GM23248 (cell line): ENCODE data around the gene C14orf93. TPM values are rescaled to one million over a fixed set of nuclear protein-coding genes. Genes with fewer than 3 reads are reported as not detected.
"Not testable (repeated sequence)": the region's sequence is repeated elsewhere in the genome, so short reads cannot be mapped to it uniquely, and the experiment has no call there.

Source experiments
- DNase-seq: peaks from one replicate; pipeline ENCODE4 v3.0.0-alpha.2; 2015
- H2AFZ ChIP-seq: fragments of 200-600 bp; sonication (generic); 2 replicates; pipeline ENCODE4 v1.6.1; 2016; ENCODE audit warnings: antibody characterized with exemption
- H3F3A ChIP-seq: fragments of 200-600 bp; sonication (generic); 2 replicates; pipeline ENCODE4 v1.6.1; 2016; ENCODE audit warnings: mild to moderate bottlenecking, antibody characterized with exemption, mixed run types; ENCODE audit not compliant: insufficient read depth
- H3K27ac ChIP-seq: fragments of 200-600 bp; sonication (generic); 2 replicates; pipeline ENCODE4 v1.5.1; 2016; ENCODE audit warnings: mild to moderate bottlenecking
- H3K27me3 ChIP-seq: fragments of 200-600 bp; sonication (generic); replicated peaks from 2 replicates; pipeline ENCODE4 v1.6.1; 2016; ENCODE audit warnings: mild to moderate bottlenecking; ENCODE audit not compliant: insufficient read depth
- H3K36me3 ChIP-seq: fragments of 200-600 bp; sonication (generic); 2 replicates; pipeline ENCODE4 v1.6.1; 2016; ENCODE audit warnings: low read depth, mild to moderate bottlenecking
- H3K4me1 ChIP-seq: fragments of 200-600 bp; sonication (generic); 2 replicates; pipeline ENCODE4 v1.6.1; 2016; ENCODE audit warnings: mild to moderate bottlenecking; ENCODE audit not compliant: insufficient read depth
- H3K4me2 ChIP-seq: fragments of 200-600 bp; sonication (generic); one replicate; pipeline ENCODE4 v1.6.1; 2016; ENCODE audit warnings: mild to moderate bottlenecking; ENCODE audit not compliant: unreplicated experiment
- H3K4me3 ChIP-seq: fragments of 200-600 bp; sonication (generic); 2 replicates; pipeline ENCODE4 v1.5.1; 2016; ENCODE audit warnings: mild to moderate bottlenecking
- H3K79me2 ChIP-seq: fragments of 200-600 bp; sonication (generic); 2 replicates; pipeline ENCODE4 v1.6.1; 2016; ENCODE audit warnings: mild to moderate bottlenecking; ENCODE audit not compliant: insufficient read depth
- H3K9ac ChIP-seq: fragments of 200-600 bp; sonication (generic); 2 replicates; pipeline ENCODE4 v1.6.1; 2016; ENCODE audit warnings: mild to moderate bottlenecking
- H3K9me2 ChIP-seq: fragments of 200-600 bp; sonication (generic); 2 replicates; pipeline ENCODE4 v1.6.1; 2016; ENCODE audit warnings: mixed run types, mild to moderate bottlenecking, moderate library complexity; ENCODE audit not compliant: insufficient read depth
- H3K9me3 ChIP-seq: fragments of 200-600 bp; sonication (generic); one replicate; pipeline ENCODE4 v1.6.1; 2017; ENCODE audit warnings: low read depth
- H4K20me1 ChIP-seq: fragments of 200-600 bp; sonication (generic); 2 replicates; pipeline ENCODE4 v1.6.0; 2016; ENCODE audit not compliant: insufficient read depth
- EZH2 ChIP-seq: fragments of 200-600 bp; sonication (generic); IDR thresholded peaks from 2 replicates; pipeline ENCODE4 v1.6.1; 2018; ENCODE audit warnings: antibody characterized with exemption, mild to moderate bottlenecking; ENCODE audit not compliant: insufficient read depth, poor library complexity, severe bottlenecking
- EZH2phosphoT487 ChIP-seq: fragments of 200-600 bp; sonication (generic); IDR thresholded peaks from 2 replicates; pipeline ENCODE4 v1.6.1; 2018; ENCODE audit warnings: antibody characterized with exemption, moderate library complexity, mild to moderate bottlenecking, low read depth; ENCODE audit not compliant: insufficient read depth
- WGBS, 2 experiments: methylation state at CpG; one replicate each; pipeline ENCODE4 v1.1.6; 2015 to 2017; ENCODE audit warnings: low lambda C conversion rate in 2 of 2, low coverage in 1 of 2; ENCODE audit errors: missing lambda C conversion rate in 2 of 2; 5-methylcytosine and 5-hydroxymethylcytosine counted together
- in situ Hi-C: fragments of 300-500 bp; cut with MboI; formaldehyde crosslinking; loops from 2 replicates; pipeline ENCODE4 v1.15.0; 2020
- polyA plus RNA-seq: library from polyadenylated mRNA; unstranded; fragments of >200 nt; fragmentation: Nextera tagmentation; extraction: Ambion mirVana; gene quantifications from 2 replicates; pipeline ENCODE4 v1.2.1, GENCODE V29; 2016
- total RNA-seq: library from RNA; depleted of rRNA; stranded (reverse); fragments of >200 nt; shearing (Covaris generic); gene quantifications from 2 replicates; pipeline ENCODE4 v1.2.3, GENCODE V29; 2014

Gene C14orf93
- total and polyA plus RNA-seq, 2 experiments from 2014 or later = 3.4 to 7.1 TPM

DNA sequence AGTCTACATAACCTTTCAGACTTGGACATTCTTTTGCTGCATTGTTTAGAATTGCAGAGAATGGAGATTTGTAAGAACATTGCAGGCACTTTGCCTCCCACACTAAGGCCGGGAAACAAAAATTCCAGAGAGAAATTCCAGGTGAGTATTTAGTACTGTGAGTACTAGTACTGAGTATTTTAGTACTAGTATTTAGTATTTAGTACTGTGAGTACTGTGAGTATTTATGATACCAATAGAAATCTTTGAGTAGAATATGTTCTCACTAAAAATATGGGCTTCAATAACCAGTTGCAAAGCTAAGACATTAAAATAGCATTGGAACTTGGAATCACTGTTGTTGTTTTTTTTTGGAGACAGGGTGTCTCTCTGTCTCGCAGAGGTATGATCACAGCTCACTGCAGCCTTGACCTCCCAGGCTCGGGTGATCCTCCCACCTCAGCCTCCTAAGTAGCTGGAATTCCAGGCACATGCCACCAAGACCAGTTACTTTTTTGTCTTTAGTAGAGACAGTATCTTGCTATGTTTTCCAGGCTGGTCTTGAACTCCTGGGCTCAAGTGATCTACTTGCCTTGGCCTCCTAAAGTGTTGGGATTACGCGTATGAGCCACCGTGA is 47.8 kb downstream of the C14orf93 start:
- Histone ChIP-seq H4K20me1 (no peaks in the 10 kb centered on the region), H3K9me2 (no peaks in the 10 kb centered on the region), H3K9ac (no peak overlapping the region), H3K4me2 (no peak overlapping the region), H3K9me3 (no peaks in the 10 kb centered on the region), H2AFZ (no peak overlapping the region), H3K79me2 (no peaks in the 10 kb centered on the region), H3F3A (peaks cover 18% of the 10 kb centered on the region), H3K36me3 (no peaks in the 10 kb centered on the region), H3K4me3 (no peak overlapping the region), H3K4me1 (no peaks in the 10 kb centered on the region), H3K27ac (no peak overlapping the region), H3K27me3 (no peaks in the 10 kb centered on the region)
- 85 to 86% methylated on average over 6 of the region's 6 CpGs for WGBS, 2 experiments
- in situ Hi-C loops = no loop called here
- TF ChIP-seq EZH2 = no peak
- TF ChIP-seq EZH2phosphoT487 = no peak
- DNase-seq = no peak

DNA sequence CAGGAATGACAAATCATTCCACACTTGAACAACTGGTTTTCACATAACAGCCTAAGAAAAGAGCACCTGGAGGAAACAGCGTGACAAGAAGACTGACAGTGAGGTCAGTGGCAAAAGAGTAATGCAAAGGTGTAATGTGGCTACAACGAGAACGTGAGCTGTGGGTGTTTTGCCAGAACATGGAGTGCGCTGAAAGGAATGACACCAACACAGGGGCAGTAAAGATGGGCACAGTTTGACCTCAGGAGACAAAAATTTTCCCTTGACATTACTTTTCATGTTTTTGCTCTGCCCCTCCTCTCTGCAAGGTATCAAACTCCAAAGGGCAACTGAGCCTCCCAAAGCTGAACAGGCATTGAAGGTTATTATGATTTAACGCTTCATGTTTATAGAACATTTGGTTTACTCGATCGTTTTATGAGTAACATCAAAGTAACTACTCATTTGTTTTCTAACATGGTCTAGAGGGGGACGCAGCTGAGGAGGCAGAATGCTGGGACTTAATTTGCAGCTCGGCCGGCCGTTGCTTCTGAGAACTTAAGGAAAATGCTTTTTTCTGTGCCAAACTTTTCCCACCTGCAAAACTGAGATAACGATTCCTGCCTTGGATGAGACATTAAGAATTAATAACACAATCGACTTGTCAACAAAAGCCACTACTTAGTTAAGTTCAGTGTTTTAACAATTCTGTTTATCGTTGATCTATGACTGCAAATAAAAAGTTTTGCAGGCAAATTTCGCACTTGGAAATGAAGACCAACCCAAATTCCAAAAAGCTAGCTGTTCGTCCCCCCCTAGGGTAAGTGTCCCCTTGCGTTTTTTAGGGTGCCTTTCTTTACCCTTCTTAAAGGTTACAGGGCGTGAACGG is 54.0 kb downstream of the C14orf93 start:
- Histone ChIP-seq H2AFZ (peak overlapping the region; percentile 98), H3K4me3 (peak overlapping the region; percentile 90), H3F3A (peaks cover 20% of the 10 kb centered on the region; the same call in 1 of the 2 replicates), H3K9me3 (no peaks in the 10 kb centered on the region), H3K4me2 (peak overlapping the region; percentile 94), H3K9ac (peak overlapping the region; percentile 86), H3K9me2 (no peaks in the 10 kb centered on the region), H3K27ac (peak overlapping the region; percentile 80), H3K4me1 (peaks cover 10% of the 10 kb centered on the region; the same call in 1 of the 2 replicates), H3K36me3 (no peaks in the 10 kb centered on the region), H3K27me3 (no peaks in the 10 kb centered on the region), H4K20me1 (no peaks in the 10 kb centered on the region), H3K79me2 (0 out of 2 replicates have a peak, but pooled peaks cover 8% of the 10 kb centered on the region)
- WGBS, 2 experiments = 24% methylated on average over 19 of the region's 19 CpGs
- no peak for TF ChIP-seq EZH2phosphoT487
- in situ Hi-C loops = no loop called here
- peak; percentile 33 for DNase-seq

DNA sequence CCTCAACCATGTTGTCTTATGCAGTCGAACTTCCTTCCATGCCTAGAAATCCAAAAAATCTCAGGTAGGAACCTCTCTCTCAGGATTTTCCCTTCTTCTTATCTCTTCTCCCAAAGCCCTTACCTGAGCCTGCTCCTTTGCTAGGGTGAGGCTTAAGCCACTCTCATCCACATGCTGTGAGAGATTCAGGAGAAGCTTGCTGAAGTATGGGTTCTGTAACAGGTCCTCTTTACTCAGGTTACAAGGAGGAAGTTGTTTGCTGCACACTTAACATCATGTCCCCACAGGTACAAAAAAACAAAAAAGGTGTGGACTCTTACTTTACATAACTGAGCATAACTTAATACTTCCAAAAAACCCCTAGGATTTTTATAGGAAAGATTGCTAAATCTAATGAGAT is 57.5 kb downstream of the C14orf93 start:
- no peaks in the 10 kb centered on the region for H3K9me2 ChIP-seq
- H3K9me3 ChIP-seq = no peaks in the 10 kb centered on the region
- no peak overlapping the region for H3K27ac ChIP-seq
- no peaks in the 10 kb centered on the region for H3K27me3 ChIP-seq
- 0 out of 2 replicates have a peak, but pooled peaks cover 8% of the 10 kb centered on the region for H3K79me2 ChIP-seq
- peaks cover 10% of the 10 kb centered on the region; the same call in 1 of the 2 replicates for H3K4me1 ChIP-seq
- peaks cover 15% of the 10 kb centered on the region; the same call in 1 of the 2 replicates for H3F3A ChIP-seq
- no peak overlapping the region for H2AFZ ChIP-seq
- 68 to 81% methylated on average over 1 of the region's 1 CpG for WGBS, 2 experiments
- H3K4me3 ChIP-seq = no peak overlapping the region
- no peak overlapping the region for H3K4me2 ChIP-seq
- TF ChIP-seq EZH2phosphoT487 = no peak
- H4K20me1 ChIP-seq = no peaks in the 10 kb centered on the region
- H3K36me3 ChIP-seq = no peaks in the 10 kb centered on the region
- in situ Hi-C loops = no loop called here
- no peak overlapping the region for H3K9ac ChIP-seq
- DNase-seq = no peak

DNA sequence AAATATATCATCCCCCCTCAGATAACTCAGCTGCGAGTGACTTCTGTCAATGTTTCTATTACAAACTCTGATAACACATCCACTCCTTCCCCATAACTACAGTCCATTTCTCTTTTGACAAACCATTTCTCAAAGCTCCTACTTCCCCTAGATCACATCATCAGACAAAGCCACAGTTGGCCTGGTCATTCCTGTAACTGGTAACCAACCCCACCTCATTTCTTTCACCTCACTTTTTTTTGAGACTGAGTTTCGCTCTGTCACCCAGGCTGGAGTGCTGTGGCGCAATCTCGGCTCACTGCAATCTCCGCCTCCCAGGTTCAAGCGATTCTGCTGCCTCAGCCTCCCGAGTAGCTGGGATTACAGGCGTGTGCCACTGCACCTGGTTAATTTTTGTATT is 58.1 kb downstream of the C14orf93 start:
- not testable (repeated sequence) for H2AFZ ChIP-seq

More for the DNA sequence above, 58.1 kb downstream of the C14orf93 start:
- H3K27me3 ChIP-seq, H3K4me1 ChIP-seq, H3K79me2 ChIP-seq, H3K36me3 ChIP-seq, H3K27ac ChIP-seq, DNase-seq, H3K4me2 ChIP-seq, H3K9ac ChIP-seq, H3K4me3 ChIP-seq, H4K20me1 ChIP-seq, in situ Hi-C loops, H3K9me2 ChIP-seq, H3K9me3 ChIP-seq: not testable (repeated sequence)
- 95 to 96% methylated on average over 8 of the region's 8 CpGs for WGBS, 2 experiments
- H3F3A ChIP-seq = peaks cover 15% of the 10 kb centered on the region; the same call in 1 of the 2 replicates
